HL-60 (cell line): ENCODE measurements around the gene SERPINB13.

Experiments used
- DNase-seq, 2 experiments: peaks; one replicate each; pipeline ENCODE4 v3.0.0-alpha.2; 2010 to 2020; ENCODE audit warnings: low read depth in 1 of 2, low spot score in 1 of 2
- H3K27ac ChIP-seq: fragments of 250-450 bp; sonication (Bioruptor Pico); replicated peaks from 2 replicates; pipeline ENCODE4 v1.5.1; 2020; ENCODE audit warnings: mild to moderate bottlenecking, moderate library complexity
- H3K27me3 ChIP-seq: fragments of 250-450 bp; sonication (Bioruptor Pico); 2 replicates; pipeline ENCODE4 v1.5.1; 2021; ENCODE audit warnings: mild to moderate bottlenecking, moderate library complexity; ENCODE audit not compliant: insufficient read depth, poor library complexity, severe bottlenecking
- H3K4me3 ChIP-seq: replicated peaks from 2 replicates; pipeline ENCODE4 v1.5.1; 2011; ENCODE audit warnings: mild to moderate bottlenecking, control low read depth, low read length; ENCODE audit not compliant: insufficient read depth
- GABPA ChIP-seq: IDR thresholded peaks from 2 replicates; pipeline ENCODE4 v1.6.1; 2012; ENCODE audit warnings: low read depth
- POLR2AphosphoS5 ChIP-seq: IDR thresholded peaks from 2 replicates; pipeline ENCODE4 v1.6.1; 2012; ENCODE audit warnings: low read depth
- REST ChIP-seq: IDR thresholded peaks from 2 replicates; pipeline ENCODE4 v1.6.1; 2012; ENCODE audit warnings: low read depth; ENCODE audit not compliant: insufficient replicate concordance
- SPI1 ChIP-seq: IDR thresholded peaks from 2 replicates; pipeline ENCODE4 v1.6.1; 2012; ENCODE audit warnings: low read depth, mild to moderate bottlenecking, borderline replicate concordance
- TF ChIP-seq, protein P1 (sequence below): IDR thresholded peaks from one replicate; pipeline ENCODE4 v1.5.1; 2011; ENCODE audit warnings: low read length, control low read depth, inconsistent platforms; ENCODE audit not compliant: insufficient read depth

SERPINB13 gene

DNA sequence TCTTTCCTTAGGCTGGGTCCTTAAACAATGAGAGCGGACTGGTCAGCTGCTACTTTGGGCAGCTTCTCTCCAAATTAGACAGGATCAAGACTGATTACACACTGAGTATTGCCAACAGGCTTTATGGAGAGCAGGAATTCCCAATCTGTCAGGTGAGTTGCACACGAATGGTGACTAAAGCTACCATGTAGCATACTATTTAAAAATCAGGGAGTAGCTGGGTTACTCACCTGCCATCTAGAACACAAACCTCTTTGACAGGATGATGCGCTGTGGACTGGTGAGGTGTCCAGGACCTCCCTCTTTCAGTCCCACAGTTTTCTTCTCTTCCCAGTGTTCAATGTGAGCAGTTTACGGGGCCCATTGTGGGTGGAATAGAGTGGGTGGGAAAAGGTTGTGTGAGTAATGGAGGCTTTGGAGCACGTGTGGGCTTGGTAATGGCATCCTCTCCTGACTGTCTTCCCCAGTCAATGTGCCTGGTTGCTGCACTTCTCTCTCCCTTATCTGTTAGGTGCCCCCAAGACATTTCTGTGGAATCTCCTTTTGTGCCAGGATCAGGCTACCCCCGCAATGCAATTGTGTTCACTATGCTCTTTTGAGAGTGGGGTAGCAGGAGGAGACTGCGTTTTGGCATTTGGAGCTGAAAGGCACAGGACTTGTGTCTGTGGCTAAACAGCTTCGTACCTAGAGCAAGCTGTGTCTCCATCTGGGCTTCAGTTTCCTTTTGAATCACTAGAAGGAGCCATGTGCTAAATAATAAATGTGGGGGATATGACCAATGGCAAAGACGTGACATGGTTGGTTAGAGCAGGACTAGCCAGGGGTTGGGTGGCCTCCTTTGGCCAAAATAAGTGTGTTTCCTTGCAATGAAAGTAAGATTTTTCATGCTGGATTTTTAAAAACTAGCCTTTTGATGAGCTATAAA, 27.3 kb upstream of the SERPINB13 start:
- no peak for TF ChIP-seq SPI1
- TF ChIP-seq, protein P1, sequence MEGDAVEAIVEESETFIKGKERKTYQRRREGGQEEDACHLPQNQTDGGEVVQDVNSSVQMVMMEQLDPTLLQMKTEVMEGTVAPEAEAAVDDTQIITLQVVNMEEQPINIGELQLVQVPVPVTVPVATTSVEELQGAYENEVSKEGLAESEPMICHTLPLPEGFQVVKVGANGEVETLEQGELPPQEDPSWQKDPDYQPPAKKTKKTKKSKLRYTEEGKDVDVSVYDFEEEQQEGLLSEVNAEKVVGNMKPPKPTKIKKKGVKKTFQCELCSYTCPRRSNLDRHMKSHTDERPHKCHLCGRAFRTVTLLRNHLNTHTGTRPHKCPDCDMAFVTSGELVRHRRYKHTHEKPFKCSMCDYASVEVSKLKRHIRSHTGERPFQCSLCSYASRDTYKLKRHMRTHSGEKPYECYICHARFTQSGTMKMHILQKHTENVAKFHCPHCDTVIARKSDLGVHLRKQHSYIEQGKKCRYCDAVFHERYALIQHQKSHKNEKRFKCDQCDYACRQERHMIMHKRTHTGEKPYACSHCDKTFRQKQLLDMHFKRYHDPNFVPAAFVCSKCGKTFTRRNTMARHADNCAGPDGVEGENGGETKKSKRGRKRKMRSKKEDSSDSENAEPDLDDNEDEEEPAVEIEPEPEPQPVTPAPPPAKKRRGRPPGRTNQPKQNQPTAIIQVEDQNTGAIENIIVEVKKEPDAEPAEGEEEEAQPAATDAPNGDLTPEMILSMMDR = no peak
- no peak for TF ChIP-seq GABPA
- no peak for TF ChIP-seq REST
- TF ChIP-seq POLR2AphosphoS5 = no peak
- no peak for DNase-seq
- Histone ChIP-seq H3K4me3 (no peak overlapping the region), H3K27ac (no peak overlapping the region), H3K27me3 (no peaks in the 10 kb centered on the region)

DNA sequence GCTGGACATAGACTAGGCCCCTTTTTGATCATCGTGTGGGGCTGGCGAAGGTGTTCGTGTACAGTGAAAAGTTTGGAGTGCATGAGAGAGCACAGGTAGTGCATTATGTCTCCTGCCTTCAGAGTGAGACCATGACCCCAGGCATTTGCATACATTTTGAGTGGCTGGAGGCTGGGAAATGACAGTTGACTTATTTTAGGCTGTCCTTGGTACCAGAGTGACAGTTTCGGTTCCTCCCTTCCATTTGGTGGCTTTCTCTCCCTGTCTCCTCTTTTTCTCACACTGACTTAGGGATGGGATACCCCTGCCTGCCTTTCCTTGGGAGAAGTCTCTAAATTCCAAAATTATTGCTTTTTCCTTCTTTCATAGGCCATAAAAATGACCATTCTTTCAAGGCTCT, 24.9 kb upstream of the SERPINB13 start:
- TF ChIP-seq REST (peak; percentile 68), GABPA (no peak)
- H3K27ac ChIP-seq = no peak overlapping the region
- H3K4me3 ChIP-seq = no peak overlapping the region
- DNase-seq = no peak
- H3K27me3 ChIP-seq = no peaks in the 10 kb centered on the region

DNA sequence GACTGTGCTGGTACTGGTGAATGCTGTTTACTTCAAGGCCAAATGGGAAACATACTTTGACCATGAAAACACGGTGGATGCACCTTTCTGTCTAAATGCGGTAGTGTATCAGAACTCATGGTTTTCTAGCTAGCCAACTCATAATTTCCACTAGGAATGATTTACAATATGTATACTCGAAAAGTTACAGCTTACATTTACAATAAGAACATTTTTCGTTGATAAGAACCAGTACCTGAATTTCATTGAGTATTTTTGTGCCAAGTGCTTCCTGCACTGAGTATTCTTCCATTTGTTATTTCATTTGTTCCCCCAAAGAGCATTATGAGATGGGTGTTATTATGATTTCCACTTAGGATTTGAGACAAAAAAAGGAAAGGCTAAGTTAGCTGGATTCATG, 23.1 kb upstream of the SERPINB13 start:
- H3K27ac ChIP-seq = no peak overlapping the region
- TF ChIP-seq SPI1 (no peak), POLR2AphosphoS5 (no peak), GABPA (no peak), REST (no peak)
- TF ChIP-seq, protein P1 = no peak
- H3K27me3 ChIP-seq = no peaks in the 10 kb centered on the region

More for the DNA sequence above, 23.1 kb upstream of the SERPINB13 start:
- DNase-seq = no peak
- no peak overlapping the region for H3K4me3 ChIP-seq
